Progenitor cell of endocrine pancreas (in vitro differentiated cells): ENCODE measurements around the gene COX6B1. TPM values are rescaled to one million over a fixed set of nuclear protein-coding genes. Genes with fewer than 3 reads are reported as not detected.
"Not testable (repeated sequence)": the region's sequence is repeated elsewhere in the genome, so short reads cannot be mapped to it uniquely, and the experiment has no call there.

ENCODE experiments used
- DNase-seq: peaks from one replicate; pipeline ENCODE4 v3.0.0; 2021; ENCODE audit warnings: low spot score; ENCODE audit not compliant: unreplicated experiment
- H3K27ac Mint-ChIP-seq: 2 replicates; pipeline ENCODE4 v1.8.0; 2021; ENCODE audit warnings: mild to moderate bottlenecking, moderate library complexity, mixed read lengths
- H3K27me3 Mint-ChIP-seq: 2 replicates; pipeline ENCODE4 v1.8.0; 2021; ENCODE audit warnings: mixed read lengths
- H3K36me3 Mint-ChIP-seq: 2 replicates; pipeline ENCODE4 v1.8.0; 2022; ENCODE audit warnings: mixed read lengths; ENCODE audit not compliant: insufficient read depth
- H3K4me1 Mint-ChIP-seq: 2 replicates; pipeline ENCODE4 v1.8.0; 2021; ENCODE audit warnings: low read depth, mixed read lengths
- H3K4me3 Mint-ChIP-seq: 2 replicates; pipeline ENCODE4 v1.8.0; 2021; ENCODE audit warnings: low read depth, mild to moderate bottlenecking, moderate library complexity, mixed read lengths
- H3K9me3 Mint-ChIP-seq: 2 replicates; pipeline ENCODE4 v1.8.0; 2021; ENCODE audit warnings: low read depth, mixed read lengths
- CTCF ChIP-seq: fragments of 200-600 bp; sonication (generic); IDR thresholded peaks from one replicate; pipeline ENCODE4 v1.5.0; 2021; ENCODE audit warnings: antibody characterized with exemption, mild to moderate bottlenecking; ENCODE audit not compliant: unreplicated experiment
- total RNA-seq: library from RNA; stranded (reverse); gene quantifications from 2 replicates; pipeline ENCODE4 v1.2.1, GENCODE V29; 2021

COX6B1 gene
- total RNA-seq, 1 donor from 2014 or later, result 307 TPM

- Mint-ChIP-seq H3K36me3 (no peaks in the 10 kb centered on the region), H3K4me3 (no peak overlapping the region), H3K27me3 (peaks cover 53% of the 10 kb centered on the region), H3K4me1 (peaks cover 2% of the 10 kb centered on the region), H3K27ac (no peak overlapping the region), H3K9me3 (no peaks in the 10 kb centered on the region)
- no peak for DNase-seq
- TF ChIP-seq CTCF, result no peak
Measured at GRCh38 chr19:35671818-35672217, 23.7 kb downstream of the COX6B1 start.

- Mint-ChIP-seq H3K4me3 (peak overlapping the region; percentile 64), H3K4me1 (peaks cover 2% of the 10 kb centered on the region), H3K36me3 (no peaks in the 10 kb centered on the region), H3K9me3 (no peaks in the 10 kb centered on the region), H3K27ac (no peak overlapping the region), H3K27me3 (peaks cover 60% of the 10 kb centered on the region)
- DNase-seq, result no peak
- TF ChIP-seq CTCF, result no peak
Measured at GRCh38 chr19:35673121-35673804, 25.1 kb downstream of the COX6B1 start.

- H3K27ac Mint-ChIP-seq, result no peak overlapping the region
- H3K27me3 Mint-ChIP-seq, result peaks cover 46% of the 10 kb centered on the region
- no peaks in the 10 kb centered on the region for H3K36me3 Mint-ChIP-seq
- no peak for TF ChIP-seq CTCF
- no peak for DNase-seq
- H3K4me3 Mint-ChIP-seq, result no peak overlapping the region
- H3K9me3 Mint-ChIP-seq, result no peaks in the 10 kb centered on the region
- peaks cover 2% of the 10 kb centered on the region for H3K4me1 Mint-ChIP-seq
Measured at GRCh38 chr19:35675589-35676140, 27.5 kb downstream of the COX6B1 start.

- no peak for TF ChIP-seq CTCF
- Mint-ChIP-seq H3K4me1 (no peaks in the 10 kb centered on the region), H3K9me3 (no peaks in the 10 kb centered on the region), H3K4me3 (no peak overlapping the region), H3K27me3 (no peaks in the 10 kb centered on the region), H3K36me3 (no peaks in the 10 kb centered on the region), H3K27ac (no peak overlapping the region)
- no peak for DNase-seq
Measured at GRCh38 chr19:35689836-35690235, 41.7 kb downstream of the COX6B1 start.

GRCh38 chr19:35691106-35691505 lies 43.0 kb downstream of the COX6B1 start:
- H3K4me3 Mint-ChIP-seq, H3K27ac Mint-ChIP-seq, H3K4me1 Mint-ChIP-seq, H3K36me3 Mint-ChIP-seq, DNase-seq, H3K27me3 Mint-ChIP-seq, H3K9me3 Mint-ChIP-seq: not testable (repeated sequence)

GRCh38 chr19:35692010-35692409 lies 43.9 kb downstream of the COX6B1 start:
- Mint-ChIP-seq H3K4me3 (no peak overlapping the region), H3K9me3 (no peaks in the 10 kb centered on the region), H3K36me3 (no peaks in the 10 kb centered on the region), H3K27ac (no peak overlapping the region), H3K4me1 (no peaks in the 10 kb centered on the region), H3K27me3 (no peaks in the 10 kb centered on the region)
- no peak for DNase-seq
- TF ChIP-seq CTCF, result no peak
